ENCODE results near the gene FCHO2.

GRCh38 chr5:73117088-73117740, 161.4 kb downstream of the FCHO2 start:
- TF ChIP-seq JUNB (IDR thresholded peaks at IDR 0.05) (no peak), POLR2A (IDR thresholded peaks at IDR 0.05; ENCODE audit: low read depth, low read length) (no peak), SUZ12 (IDR thresholded peaks at IDR 0.05; ENCODE audit: unreplicated experiment) (no peak)

Data from GM12878 (cell line).